ENCODE measurements around the gene ARRB2.

DNA sequence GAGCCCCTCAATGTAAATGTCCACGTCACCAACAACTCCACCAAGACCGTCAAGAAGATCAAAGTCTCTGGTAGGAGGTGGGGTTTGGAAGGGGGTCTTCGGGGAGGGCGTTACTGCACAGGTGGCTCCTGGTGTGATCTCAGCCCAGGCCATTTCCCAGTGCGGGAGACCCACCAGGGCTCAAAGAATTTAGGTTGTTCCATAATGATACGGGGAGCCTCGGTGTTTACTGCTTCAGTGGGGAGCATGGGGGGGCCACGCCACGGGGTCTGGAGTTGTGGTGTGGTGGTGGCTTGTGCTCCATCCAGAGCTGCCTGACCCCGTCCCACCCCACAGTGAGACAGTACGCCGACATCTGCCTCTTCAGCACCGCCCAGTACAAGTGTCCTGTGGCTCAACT, 7.8 kb downstream of the ARRB2 start:
- TF ChIP-seq, protein P1, sequence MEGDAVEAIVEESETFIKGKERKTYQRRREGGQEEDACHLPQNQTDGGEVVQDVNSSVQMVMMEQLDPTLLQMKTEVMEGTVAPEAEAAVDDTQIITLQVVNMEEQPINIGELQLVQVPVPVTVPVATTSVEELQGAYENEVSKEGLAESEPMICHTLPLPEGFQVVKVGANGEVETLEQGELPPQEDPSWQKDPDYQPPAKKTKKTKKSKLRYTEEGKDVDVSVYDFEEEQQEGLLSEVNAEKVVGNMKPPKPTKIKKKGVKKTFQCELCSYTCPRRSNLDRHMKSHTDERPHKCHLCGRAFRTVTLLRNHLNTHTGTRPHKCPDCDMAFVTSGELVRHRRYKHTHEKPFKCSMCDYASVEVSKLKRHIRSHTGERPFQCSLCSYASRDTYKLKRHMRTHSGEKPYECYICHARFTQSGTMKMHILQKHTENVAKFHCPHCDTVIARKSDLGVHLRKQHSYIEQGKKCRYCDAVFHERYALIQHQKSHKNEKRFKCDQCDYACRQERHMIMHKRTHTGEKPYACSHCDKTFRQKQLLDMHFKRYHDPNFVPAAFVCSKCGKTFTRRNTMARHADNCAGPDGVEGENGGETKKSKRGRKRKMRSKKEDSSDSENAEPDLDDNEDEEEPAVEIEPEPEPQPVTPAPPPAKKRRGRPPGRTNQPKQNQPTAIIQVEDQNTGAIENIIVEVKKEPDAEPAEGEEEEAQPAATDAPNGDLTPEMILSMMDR (conservative IDR thresholded peaks at IDR 0.05; ENCODE audit: low read depth, low read length): no peak
- TF ChIP-seq EZH2 (IDR thresholded peaks at IDR 0.05; ENCODE audit: borderline replicate concordance, low read depth, low read length, poor library complexity, severe bottlenecking): no peak

Data from A673 (cell line).